HG03139 (cell line): ENCODE measurements around the gene IPO7.
"Not testable (repeated sequence)": the region's sequence is repeated elsewhere in the genome, so short reads cannot be mapped to it uniquely, and the experiment has no call there.

Source experiments
- ATAC-seq: cut with Tn5 transposase; IDR thresholded peaks from one replicate; pipeline ENCODE4 v1.9.1; 2021; ENCODE audit not compliant: unreplicated experiment

IPO7 gene

DNA sequence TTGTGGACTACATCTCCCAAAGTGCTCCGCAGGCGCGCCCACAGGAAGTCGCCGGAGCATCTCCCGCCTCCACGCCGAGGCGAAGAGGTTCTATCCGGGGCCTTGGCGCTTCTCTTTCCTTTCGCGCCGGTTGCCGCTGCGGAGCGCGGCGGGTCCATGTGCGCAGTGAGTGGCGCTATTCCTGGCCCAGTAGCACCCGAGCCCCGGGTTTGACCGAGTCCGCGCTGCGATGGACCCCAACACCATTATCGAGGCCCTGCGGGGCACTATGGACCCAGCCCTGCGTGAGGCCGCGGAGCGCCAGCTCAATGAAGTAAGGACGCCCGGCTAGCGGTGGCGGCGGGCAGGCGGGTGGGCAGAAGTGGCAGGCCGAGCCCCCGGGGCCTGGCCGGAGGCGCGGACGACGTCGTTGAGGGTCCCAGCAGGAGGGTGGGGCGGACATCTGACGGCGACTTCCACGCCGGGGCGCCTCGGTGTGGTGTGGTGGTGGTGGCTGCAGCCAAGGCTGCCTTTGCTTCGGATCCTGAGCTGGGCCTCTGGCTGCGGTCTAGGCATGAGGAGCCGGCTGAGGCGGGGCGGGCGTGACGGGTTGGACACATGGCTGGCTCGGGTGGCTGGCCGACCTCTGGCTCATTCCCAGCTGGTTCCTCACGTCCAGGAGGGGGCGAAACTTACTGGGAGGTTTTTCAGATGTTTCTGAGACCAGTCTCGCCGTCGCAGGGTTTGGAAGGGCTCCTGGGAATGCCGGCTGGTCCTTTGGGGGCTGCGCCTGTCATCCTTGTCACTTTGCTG, at the start of gene IPO7:
Gene IPO7 (plus strand): TSS at position 118 of the 792 bp plus-strand sequence. CDS start 112 bp downstream, at position 230.
- ATAC-seq = peak; percentile 93

DNA sequence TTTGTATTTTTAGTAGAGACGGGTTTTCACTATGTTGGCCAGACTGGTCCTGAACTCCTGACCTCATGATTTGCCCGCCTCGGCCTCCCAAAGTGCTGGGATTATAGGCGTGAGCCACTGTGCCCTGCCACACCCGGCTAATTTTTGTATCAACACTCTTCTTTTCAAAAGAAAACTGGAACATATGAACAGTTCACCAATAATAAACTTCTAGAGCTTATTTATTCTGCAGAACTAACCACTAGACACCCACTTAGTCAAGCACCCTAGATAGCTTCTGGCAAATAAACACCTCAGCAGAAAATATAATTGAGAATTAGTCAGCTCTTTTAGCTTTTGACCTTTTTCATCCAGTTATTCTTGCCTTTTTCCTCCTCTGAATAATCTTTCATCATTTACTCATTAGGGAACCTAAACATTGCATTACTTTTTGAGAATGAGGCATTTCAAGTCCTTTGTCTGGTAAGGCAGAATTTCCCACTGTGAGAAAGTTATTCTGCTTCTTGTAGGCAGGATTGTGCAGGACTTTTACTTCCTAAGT, 42.7 kb upstream of the IPO7 start:
- no peak for ATAC-seq

DNA sequence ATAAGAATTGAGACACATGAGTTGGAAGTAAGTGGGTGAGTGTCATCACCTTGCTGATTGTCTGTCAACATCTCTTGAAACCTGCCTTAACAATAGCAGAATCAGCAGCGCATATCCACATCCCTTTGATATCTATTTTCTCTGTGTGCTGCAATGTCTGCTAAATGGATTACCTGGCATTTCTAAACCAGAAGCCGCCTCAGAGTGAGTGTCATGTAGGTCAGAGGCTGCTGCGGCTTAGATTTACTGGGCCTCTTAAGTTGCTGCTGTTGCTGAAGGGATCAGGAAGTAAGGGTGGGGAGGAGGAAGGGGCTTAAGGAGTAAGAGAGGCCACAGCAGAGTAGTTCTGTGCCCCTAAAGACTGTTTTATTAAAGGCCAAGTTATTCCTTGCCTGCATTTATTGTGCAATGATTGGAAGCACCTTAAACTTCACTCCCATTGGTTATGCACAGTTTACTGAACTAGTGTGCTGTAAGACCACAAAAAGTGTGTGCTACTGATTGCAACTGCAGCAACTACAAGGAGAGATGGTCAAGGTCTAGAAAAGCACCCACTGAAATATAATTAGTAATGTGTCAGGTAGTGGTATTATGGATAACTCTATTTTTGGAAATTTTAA, 40.3 kb upstream of the IPO7 start:
- no peak for ATAC-seq

GRCh38 chr11:9347100-9347499, 37.4 kb upstream of the IPO7 start:
- no peak for ATAC-seq

- not testable (repeated sequence) for ATAC-seq
Measured at GRCh38 chr11:9347779-9348178, 36.7 kb upstream of the IPO7 start.

DNA sequence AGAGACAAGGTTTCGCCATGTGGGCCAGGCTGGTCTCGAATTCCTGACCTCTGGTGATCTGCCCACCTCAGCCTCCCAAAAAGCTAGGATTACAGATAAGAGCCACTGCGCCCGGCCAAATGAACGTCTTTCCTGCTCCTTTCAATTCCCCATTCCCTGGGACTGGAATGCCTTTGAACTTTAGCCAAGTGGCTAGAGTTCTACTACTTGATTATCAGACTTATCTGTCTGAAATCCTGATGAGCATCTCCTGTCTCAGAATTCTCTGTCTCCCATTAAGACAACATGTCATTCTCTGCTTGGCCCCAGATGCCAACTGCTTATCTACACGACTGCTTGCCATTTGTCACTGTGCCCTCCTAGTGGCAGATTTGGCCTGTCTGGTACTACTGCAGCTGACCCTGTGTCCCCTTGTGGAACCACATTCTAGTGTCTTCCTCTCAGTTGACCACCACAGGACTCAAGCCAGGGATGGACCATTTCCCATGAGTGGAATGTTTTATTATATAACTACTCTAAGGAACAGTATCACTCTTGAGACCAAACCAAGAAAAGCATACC, 33.1 kb upstream of the IPO7 start:
- ATAC-seq = no peak

- ATAC-seq = no peak
Measured at GRCh38 chr11:9357041-9357440, 27.4 kb upstream of the IPO7 start.

DNA sequence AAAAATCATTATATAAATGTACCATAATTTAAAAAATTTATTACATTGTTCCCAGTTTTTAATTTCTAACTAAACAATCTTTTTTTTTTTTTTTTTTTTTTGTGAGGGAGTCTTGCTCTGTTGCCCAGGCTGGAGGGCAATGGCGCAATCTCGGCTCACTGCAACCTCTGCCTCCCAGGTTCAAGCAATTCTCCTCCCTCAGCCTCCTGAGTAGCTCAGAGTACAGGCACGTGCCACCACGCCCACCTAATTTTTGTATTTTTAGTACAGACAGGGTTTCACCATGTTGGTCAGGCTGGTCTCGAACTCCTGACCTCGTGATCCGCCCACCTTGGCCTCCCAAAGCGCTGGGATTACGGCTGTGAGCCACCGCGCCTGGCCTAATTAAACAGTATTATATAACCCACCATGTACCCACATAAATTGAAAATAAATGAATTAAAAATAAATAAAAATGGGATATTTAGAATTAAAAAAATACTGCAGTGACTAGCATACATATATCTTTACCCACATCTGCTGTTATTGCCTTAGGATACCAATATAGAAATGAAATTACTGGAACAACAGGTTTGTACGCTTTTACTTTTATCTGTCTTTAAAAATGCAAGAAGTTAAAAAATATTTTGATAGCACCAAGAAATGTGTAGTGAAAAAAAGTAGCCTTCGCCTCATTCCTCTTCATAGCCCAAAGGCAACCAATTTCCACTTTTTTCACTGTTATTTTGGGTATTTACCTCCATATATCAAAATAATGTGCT, 23.4 kb upstream of the IPO7 start:
- ATAC-seq = not testable (repeated sequence)

DNA sequence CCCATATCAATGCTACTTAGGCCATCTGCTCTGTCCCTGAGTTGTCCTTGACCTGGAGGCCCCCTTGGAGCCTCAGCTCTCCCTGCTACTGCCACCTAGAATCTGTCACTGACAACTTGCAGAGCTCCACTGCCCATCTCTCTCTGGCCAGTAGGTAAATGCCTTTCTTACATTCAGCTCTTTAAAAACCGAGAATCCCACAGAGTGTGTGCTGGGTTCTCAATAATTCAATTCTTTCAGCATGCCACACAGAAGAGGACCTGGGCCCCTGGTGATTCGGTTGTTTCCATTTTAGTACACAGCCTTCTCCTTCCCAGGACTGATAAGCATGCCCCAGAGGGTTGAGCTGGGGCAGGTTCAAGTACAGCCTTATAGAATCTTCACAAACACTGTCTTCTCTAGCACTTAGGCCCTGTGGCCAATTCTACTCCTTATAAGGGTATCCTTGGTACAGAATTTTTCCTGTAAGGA, 22.0 kb upstream of the IPO7 start:
- no peak for ATAC-seq

- ATAC-seq = peak; percentile 96
Measured at GRCh38 chr11:9363954-9364912, 20.2 kb upstream of the IPO7 start.

DNA sequence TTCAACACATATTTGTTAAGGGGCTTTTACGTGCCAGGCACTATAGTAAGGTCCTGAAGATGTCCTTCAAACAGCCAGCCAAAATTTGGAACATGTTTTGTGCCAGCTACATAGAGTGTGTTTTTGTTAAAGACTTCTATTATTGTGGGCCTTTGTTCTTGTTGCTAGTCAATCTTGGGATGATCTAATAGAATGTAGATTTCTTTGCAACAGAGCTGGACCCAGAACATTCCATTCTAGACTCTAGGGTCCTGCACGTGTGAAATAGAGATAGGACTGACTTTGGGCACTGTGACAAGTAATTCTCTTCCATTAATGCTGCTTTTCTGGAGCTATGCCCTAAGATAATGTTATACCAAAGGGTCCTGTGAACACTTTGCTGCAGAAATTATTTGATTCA, 16.9 kb upstream of the IPO7 start:
- ATAC-seq = no peak

DNA sequence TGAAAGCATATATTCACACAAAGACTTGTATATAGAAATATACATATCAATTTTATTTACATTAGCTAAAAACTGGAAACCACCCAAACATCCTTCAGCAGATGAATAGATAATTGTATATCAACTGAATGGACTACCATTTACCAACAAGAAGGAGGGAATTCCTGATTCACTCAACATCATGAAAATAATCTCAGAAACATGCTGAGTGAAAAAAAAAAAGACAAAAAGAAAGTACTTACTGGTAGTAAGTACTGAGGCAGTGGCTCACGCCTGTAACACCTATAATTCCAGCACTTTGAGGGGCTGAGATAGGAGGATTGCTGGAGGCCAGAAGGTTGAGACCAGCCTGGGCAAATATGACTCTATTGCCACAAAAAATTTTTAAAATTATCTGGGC, 7.4 kb upstream of the IPO7 start:
- no peak for ATAC-seq

- no peak for ATAC-seq
Measured at GRCh38 chr11:9379041-9379440, 5.4 kb upstream of the IPO7 start.

GRCh38 chr11:9380773-9381172, 3.7 kb upstream of the IPO7 start:
- no peak for ATAC-seq

DNA sequence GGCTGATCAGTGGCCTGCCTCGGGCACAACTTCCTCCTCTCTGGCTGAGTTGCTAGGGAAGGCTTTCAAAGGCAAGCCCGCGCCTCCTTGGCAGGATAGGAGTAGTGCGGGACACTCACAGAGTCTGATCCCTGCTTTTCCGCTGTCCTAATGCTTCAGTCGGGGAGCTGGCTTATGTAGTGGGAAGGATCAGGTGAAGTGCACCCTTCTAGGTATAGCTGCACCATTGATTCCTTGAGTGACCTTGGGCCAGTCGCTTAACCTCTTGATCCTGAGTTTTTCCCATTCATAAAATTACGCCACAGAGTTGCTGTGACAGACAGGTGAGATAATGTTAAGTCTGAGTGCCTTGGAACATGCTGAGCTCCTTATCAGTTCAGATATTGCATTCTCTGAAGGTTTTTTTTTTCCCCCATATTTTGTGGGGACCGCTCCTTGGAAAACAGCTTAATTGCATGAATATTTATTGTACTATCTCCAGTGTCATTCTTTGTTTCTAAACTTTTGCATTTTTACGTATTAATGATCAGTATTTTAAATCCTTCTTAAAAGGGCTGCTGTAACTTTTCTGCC, 961 bp downstream of the IPO7 start:
- peak; percentile 10 for ATAC-seq

DNA sequence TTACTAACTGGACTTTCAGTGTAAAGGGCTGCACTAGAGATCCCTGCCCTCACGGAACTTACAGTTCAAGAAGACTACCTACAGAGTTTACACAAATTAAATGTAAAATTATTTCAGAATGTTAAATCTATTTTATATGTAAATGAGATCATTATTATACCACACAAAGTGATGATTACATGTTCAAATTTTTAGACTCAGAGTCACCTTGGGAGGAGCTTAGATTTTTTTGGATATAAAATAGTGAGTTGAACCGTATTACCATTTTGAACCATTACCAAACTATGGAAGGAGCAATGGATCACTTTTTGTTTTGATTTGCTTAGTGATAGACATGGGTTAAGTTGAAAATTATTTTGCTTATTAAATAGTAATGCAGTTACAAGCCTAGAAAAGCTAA, 1.6 kb downstream of the IPO7 start:
- no peak for ATAC-seq

- no peak for ATAC-seq
Measured at GRCh38 chr11:9386901-9387300, 2.4 kb downstream of the IPO7 start.

- no peak for ATAC-seq
Measured at GRCh38 chr11:9396310-9396709, 11.9 kb downstream of the IPO7 start.

DNA sequence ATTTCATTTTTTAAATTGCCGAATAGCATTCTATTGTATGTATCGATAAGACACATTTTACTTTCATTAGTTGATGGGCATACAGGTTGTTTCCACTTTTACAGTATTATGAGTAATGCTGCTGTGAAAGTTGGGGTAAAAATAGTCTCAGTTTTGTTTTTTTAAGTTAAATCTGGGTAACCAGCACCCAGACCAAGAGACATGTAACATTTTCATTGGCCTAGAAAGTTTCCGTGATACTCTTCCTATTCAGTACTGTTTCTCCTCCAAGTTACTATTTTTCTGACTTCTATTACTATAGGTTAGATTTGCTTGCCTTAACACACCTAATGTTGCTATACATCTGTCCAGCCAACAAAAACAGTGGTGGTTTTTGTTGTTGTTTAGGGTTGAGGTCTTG, 12.3 kb downstream of the IPO7 start:
- ATAC-seq = peak; percentile 41
